HUES64 (cell line): ENCODE data around the gene APP.

Experiments
- H3K27ac ChIP-seq: 2 replicates; pipeline ENCODE4 v1.7.0; 2013; ENCODE audit warnings: low read depth, low read length, inconsistent platforms
- H3K27me3 ChIP-seq: 2 replicates; pipeline ENCODE4 v1.6.1; 2013; ENCODE audit warnings: mild to moderate bottlenecking, low read length; ENCODE audit not compliant: insufficient read depth
- H3K36me3 ChIP-seq: 2 replicates; pipeline ENCODE4 v1.6.1; 2013; ENCODE audit warnings: mild to moderate bottlenecking, low read length; ENCODE audit not compliant: insufficient read depth
- H3K4me1 ChIP-seq: 2 replicates; pipeline ENCODE4 v1.6.1; 2013; ENCODE audit warnings: mild to moderate bottlenecking, low read length, moderate library complexity; ENCODE audit not compliant: insufficient read depth
- H3K4me3 ChIP-seq: 2 replicates; pipeline ENCODE4 v1.5.1; 2013; ENCODE audit warnings: mild to moderate bottlenecking, low read length, moderate library complexity
- H3K9ac ChIP-seq: 2 replicates; pipeline ENCODE4 v1.6.1; 2013; ENCODE audit warnings: mild to moderate bottlenecking, low read depth, low read length
- H3K9me3 ChIP-seq: 2 replicates; pipeline ENCODE4 v1.6.1; 2013; ENCODE audit warnings: low read depth, low read length; ENCODE audit not compliant: insufficient read depth
- WGBS: fragments of 150-250, 120-280 bp; methylation state at CpG from one replicate; pipeline ENCODE4 v1.1.7; 2013; ENCODE audit warnings: missing lambda C conversion rate; 5-methylcytosine and 5-hydroxymethylcytosine counted together

Gene APP

DNA sequence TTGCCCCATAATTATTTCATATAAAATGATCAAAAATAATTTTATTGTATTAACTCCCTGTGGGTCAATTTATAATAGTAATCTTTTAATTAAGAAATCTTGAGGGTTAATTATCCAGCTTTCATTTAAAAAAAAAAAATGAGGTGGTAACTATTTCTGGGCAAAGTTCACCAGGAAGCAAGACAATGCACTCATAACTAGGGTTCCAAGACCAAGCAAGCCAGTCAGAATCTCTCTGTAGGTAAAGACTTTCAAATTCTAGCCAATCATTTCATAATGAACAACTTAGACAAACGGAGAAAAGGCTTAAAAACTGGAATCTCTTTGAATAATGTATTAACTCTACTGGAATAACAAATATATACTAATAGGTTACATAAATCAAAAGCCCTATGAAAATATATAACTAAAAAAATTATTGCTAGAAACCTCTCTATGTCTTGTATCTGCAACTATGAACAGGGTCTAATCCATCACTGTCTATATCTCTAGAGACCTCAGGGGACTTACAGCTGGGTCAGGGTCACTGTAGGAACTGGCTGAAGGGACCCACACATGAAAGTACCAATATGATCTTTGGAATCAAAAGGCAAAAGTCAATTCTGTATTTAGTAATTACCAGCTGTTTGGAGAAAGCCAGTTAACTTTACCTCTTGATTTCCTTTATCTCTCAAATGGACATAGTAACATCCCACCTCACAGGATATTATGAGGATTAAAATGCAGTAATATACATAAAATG is 43.3 kb downstream of the APP start:
- no peak overlapping the region for H3K4me3 ChIP-seq
- H3K4me1 ChIP-seq, result peaks cover 73% of the 10 kb centered on the region

DNA sequence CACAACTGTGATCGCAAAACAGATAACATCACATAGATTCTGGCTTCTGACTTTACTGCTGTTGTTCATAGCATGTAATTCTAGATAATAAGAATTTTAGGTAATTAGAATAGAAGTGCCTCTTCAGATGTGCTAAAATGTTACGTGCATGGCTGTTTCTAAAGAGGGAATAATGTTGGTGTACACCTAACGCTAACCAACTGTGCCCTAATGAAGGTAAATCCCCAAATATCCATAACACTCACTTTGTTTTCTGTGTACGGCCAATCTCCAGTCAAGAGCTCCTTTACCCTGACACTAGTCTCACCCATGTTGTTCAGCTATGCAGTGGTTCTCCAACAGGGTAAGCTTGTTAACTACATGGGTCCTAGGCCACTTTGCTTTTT is 44.4 kb downstream of the APP start:
- Histone ChIP-seq H3K36me3 (peaks cover 13% of the 10 kb centered on the region), H3K4me3 (no peak overlapping the region), H3K27ac (no peak overlapping the region), H3K9ac (no peak overlapping the region), H3K27me3 (no peaks in the 10 kb centered on the region), H3K4me1 (peaks cover 72% of the 10 kb centered on the region), H3K9me3 (no peaks in the 10 kb centered on the region)
- WGBS, result 85% methylated on average over 4 of the region's 4 CpGs

More for the DNA sequence above, 43.3 kb downstream of the APP start:
- H3K27me3 ChIP-seq, result no peaks in the 10 kb centered on the region
- H3K9ac ChIP-seq, result no peak overlapping the region
- no peak overlapping the region for H3K27ac ChIP-seq
- peaks cover 19% of the 10 kb centered on the region for H3K36me3 ChIP-seq
- H3K9me3 ChIP-seq, result no peaks in the 10 kb centered on the region
- no CpG with 5 or more reads among the region's 1 CpG for WGBS

DNA sequence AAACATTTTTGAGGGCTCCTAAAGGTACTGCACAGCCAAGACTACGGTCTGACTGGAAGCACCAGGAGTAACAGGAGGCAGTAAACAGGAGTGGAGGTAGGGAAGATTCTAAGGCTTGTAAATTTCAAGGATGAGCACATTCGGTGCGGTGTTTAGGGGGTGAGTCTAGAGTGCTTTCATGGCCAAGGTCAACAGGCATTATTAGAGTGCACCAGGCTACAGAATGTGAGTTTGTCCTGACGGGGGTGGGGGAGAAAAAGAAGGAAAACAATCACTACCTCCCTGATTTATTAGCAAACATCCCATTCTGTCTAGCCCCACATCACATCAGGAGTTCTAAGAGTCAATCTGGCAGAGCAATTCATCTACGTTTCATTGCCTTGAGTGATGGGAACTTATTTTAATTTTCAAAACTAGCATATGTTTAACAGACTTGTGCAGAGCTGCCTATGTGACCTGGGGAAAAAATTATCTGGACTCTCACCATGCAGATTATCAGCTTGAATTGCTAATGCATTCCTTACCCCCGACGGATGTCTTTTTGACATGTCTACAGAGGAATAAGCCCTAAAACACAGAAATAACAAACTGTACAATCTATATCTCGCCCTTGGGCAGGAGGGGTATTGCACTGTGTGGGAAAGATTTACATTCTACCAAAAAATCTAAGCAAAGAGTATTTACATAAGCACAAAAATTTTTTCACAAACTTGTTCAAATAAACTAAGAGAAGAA is 45.0 kb downstream of the APP start:
- 85% methylated on average over 6 of the region's 8 CpGs for WGBS
- Histone ChIP-seq H3K4me3 (no peak overlapping the region), H3K9me3 (no peaks in the 10 kb centered on the region), H3K27me3 (no peaks in the 10 kb centered on the region), H3K27ac (no peak overlapping the region), H3K9ac (no peak overlapping the region; the same call in 1 of the 2 replicates), H3K4me1 (peaks cover 76% of the 10 kb centered on the region), H3K36me3 (peaks cover 11% of the 10 kb centered on the region)

DNA sequence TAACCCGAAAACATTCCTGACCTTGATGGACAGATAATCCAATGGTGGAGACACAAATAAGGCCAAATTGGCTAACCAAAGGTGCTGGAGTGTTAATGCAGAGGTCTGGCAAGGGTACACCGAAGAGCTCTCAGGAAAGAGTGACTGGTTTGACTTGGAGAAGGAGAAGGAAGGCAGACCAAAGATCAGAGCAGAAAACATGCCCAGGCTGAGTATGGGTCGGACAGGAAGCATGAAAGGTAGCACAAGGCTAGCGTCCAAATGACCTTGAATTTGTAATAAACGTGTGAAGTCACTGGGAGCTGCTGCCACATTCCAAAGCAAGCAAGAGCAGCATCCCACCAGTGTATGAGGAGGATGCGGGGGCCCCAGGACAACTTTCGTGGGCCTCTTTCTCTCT is 45.7 kb downstream of the APP start:
- Histone ChIP-seq H3K27me3 (no peaks in the 10 kb centered on the region), H3K9me3 (no peaks in the 10 kb centered on the region), H3K4me1 (peaks cover 78% of the 10 kb centered on the region), H3K4me3 (no peak overlapping the region), H3K9ac (no peak overlapping the region), H3K36me3 (peaks cover 5% of the 10 kb centered on the region; the same call in 1 of the 2 replicates), H3K27ac (no peak overlapping the region)
- 82% methylated on average over 5 of the region's 7 CpGs for WGBS

DNA sequence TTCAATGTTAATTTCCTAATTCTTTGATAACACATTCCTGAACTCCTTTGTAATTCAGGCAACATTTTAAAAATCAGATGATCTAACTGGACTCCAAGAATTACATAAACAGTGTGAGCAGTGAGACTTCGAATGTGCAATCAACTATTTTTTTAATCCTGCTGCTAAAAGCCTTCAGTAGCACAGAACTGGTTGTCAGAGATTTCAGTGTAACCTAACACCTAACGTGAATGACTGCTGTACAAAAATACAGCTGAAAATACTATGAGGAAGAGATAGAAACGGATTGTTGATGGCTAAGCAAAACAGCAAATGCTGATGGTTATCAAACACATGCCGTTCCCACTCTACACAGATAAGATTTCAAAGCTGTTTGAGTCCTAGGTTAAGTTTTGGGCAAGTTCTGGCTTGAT is 46.1 kb downstream of the APP start:
- Histone ChIP-seq H3K27ac (no peak overlapping the region), H3K4me1 (peaks cover 83% of the 10 kb centered on the region), H3K36me3 (peaks cover under 1% of the 10 kb centered on the region; the same call in 1 of the 2 replicates), H3K4me3 (no peak overlapping the region), H3K9ac (no peak overlapping the region), H3K9me3 (no peaks in the 10 kb centered on the region), H3K27me3 (no peaks in the 10 kb centered on the region)
- WGBS, result 85% methylated on average over 4 of the region's 4 CpGs

DNA sequence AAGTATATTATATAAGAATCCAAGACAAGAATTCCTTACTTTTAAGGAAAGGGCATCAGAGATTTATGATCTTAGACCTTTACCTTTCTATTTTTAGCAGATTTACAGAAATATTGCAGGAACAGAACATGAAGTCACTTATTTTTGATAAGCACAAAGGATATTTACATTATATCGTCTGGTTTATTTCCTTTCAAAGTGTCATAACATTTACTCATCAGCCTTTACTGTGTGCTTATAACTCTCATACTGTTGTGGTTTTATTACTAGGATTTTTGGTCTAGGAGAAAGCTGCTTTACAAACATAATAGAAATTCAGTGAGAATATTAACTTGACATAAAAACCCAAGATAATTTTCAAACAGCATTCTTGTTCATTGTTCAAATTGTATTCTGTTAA is 47.6 kb downstream of the APP start:
- Histone ChIP-seq H3K36me3 (no peaks in the 10 kb centered on the region; the same call in 1 of the 2 replicates), H3K27me3 (no peaks in the 10 kb centered on the region), H3K27ac (peak overlapping the region; percentile 24; the same call in 1 of the 2 replicates), H3K9me3 (no peaks in the 10 kb centered on the region), H3K4me1 (peaks cover 89% of the 10 kb centered on the region), H3K4me3 (no peak overlapping the region), H3K9ac (no peak overlapping the region)
- 86% methylated on average over 1 of the region's 1 CpG for WGBS

DNA sequence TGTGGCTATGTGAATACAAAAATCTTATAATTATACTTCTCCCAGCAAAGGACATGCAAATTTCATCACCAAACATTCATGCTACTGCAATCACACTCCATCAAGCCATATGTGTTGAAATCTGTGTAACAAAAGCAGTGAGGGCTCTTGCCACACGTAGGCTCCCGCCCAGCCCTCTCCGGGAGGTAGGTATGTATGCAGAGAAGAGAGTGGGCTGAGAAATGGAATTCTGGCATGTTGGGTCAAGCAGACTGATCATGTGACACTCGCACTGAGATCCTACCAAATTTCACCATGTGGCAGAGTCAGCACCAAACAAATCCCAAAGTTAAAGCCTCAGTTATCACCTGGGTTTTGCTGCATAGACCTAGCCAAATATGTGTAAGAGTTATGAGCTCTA is 49.7 kb downstream of the APP start:
- Histone ChIP-seq H3K4me3 (no peak overlapping the region), H3K4me1 (peaks cover 83% of the 10 kb centered on the region), H3K27me3 (no peaks in the 10 kb centered on the region), H3K9ac (no peak overlapping the region), H3K27ac (peak overlapping the region; percentile 46; the same call in 1 of the 2 replicates), H3K36me3 (no peaks in the 10 kb centered on the region; the same call in 1 of the 2 replicates), H3K9me3 (no peaks in the 10 kb centered on the region)
- 49% methylated on average over 4 of the region's 4 CpGs for WGBS

DNA sequence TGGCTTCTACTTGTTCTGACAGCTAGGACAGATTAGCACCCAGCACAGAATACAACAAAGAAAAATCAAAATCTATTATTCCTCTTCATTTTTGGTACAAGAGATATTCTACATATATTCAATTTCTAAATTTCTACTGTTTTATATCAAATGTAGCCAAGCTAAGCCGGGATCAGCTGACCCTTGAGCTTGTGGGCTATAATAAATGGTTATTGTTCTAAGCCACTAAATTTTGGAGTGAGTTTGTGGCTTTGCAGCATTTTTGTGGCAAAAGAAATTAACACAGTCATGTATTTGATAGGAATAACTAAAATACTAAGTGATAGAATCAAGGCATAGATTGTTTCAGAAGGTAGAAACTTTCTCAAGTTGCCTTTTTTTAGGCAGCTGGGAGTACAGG is 50.7 kb downstream of the APP start:
- H3K36me3 ChIP-seq, result no peaks in the 10 kb centered on the region; the same call in 1 of the 2 replicates
- H3K27ac ChIP-seq, result no peak overlapping the region; the same call in 1 of the 2 replicates
- H3K9me3 ChIP-seq, result no peaks in the 10 kb centered on the region
- H3K9ac ChIP-seq, result no peak overlapping the region
- no peaks in the 10 kb centered on the region for H3K27me3 ChIP-seq
- 69% methylated on average over 1 of the region's 1 CpG for WGBS
- H3K4me1 ChIP-seq, result peaks cover 83% of the 10 kb centered on the region
- H3K4me3 ChIP-seq, result no peak overlapping the region

DNA sequence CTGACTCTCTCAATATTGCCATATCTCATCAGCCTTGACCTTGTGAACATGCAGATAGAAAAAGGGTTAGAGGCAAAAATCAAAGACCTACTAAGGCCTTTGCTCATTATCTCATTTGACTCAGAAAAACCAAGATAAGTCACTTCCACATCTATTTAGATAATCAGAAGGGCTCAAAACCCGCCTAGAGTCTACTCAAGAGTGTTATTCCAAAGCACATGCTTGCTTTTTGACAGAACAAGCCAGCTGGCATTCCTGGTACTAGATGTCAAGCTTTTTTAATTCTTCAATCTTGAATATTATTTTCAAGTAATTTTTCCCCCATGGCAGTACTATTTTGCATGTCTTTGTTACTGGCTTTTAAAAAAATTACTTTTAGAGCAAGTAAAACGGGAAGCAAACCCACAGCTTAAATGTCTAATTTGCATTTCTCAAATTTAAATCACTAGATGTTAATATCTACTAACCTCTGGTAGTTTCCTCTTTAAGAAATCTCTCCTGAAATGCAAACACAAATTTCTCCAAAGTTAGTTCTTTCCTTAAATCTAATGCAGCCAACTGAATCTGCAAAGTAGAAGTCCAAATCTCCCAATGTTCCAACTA is 51.5 kb downstream of the APP start:
- 86% methylated on average over 2 of the region's 2 CpGs for WGBS
- no peaks in the 10 kb centered on the region for H3K27me3 ChIP-seq
- H3K9me3 ChIP-seq, result no peaks in the 10 kb centered on the region
- peaks cover 83% of the 10 kb centered on the region for H3K4me1 ChIP-seq
- H3K9ac ChIP-seq, result no peak overlapping the region
- no peak overlapping the region for H3K4me3 ChIP-seq
- H3K36me3 ChIP-seq, result no peaks in the 10 kb centered on the region; the same call in 1 of the 2 replicates
- H3K27ac ChIP-seq, result no peak overlapping the region

DNA sequence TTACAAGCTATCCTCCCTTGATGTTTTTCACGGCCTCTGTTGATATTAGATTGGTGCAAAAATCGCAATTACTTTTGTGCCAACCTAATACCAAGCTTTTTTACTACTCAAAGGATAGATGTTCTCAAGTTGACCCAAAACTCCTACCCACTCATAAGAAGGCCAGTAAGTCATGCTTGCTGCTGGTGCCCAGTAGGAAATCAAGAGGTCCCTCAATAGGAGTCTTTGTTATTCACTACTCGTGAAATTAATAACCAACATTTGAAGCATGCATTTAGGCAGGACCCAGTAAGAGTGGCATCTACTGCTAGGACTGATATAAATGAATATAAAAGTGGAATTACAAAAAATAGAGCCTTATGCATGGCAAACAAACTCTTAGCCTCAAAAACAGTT is 52.6 kb downstream of the APP start:
- no peaks in the 10 kb centered on the region for H3K27me3 ChIP-seq
- H3K4me1 ChIP-seq, result peaks cover 81% of the 10 kb centered on the region
- H3K36me3 ChIP-seq, result no peaks in the 10 kb centered on the region; the same call in 1 of the 2 replicates
- H3K4me3 ChIP-seq, result no peak overlapping the region
- H3K9ac ChIP-seq, result no peak overlapping the region
- H3K27ac ChIP-seq, result no peak overlapping the region
- no peaks in the 10 kb centered on the region for H3K9me3 ChIP-seq
- 100% methylated on average over 3 of the region's 3 CpGs for WGBS
